Measurements from ENCODE around the gene KLHL42.
"Not testable (repeated sequence)": the region's sequence is repeated elsewhere in the genome, so short reads cannot be mapped to it uniquely, and the experiment has no call there.

The KLHL42 gene

GRCh38 chr12:27817766-27818165 is 37.7 kb downstream of the KLHL42 start:
- DNase-seq (ENCODE audit: low read depth), result no peak

- no peak for DNase-seq (ENCODE audit: low read depth)
Observed at GRCh38 chr12:27818401-27818918, 38.4 kb downstream of the KLHL42 start.

GRCh38 chr12:27820564-27820963 is 40.5 kb downstream of the KLHL42 start:
- DNase-seq (ENCODE audit: low read depth), result no peak

GRCh38 chr12:27821259-27821973 is 41.4 kb downstream of the KLHL42 start:
- DNase-seq (ENCODE audit: low read depth), result no peak

- peak; percentile 61 for DNase-seq (ENCODE audit: low read depth)
Observed at GRCh38 chr12:27822076-27822712, 42.2 kb downstream of the KLHL42 start.

- no peak for DNase-seq (ENCODE audit: low read depth)
Observed at GRCh38 chr12:27823038-27823437, 43.0 kb downstream of the KLHL42 start.

- no peak for DNase-seq (ENCODE audit: low read depth)
Observed at GRCh38 chr12:27824126-27824842, 44.3 kb downstream of the KLHL42 start.

GRCh38 chr12:27826076-27826475 is 46.0 kb downstream of the KLHL42 start:
- no peak for DNase-seq (ENCODE audit: low read depth)

- DNase-seq (ENCODE audit: low read depth), result no peak
Observed at GRCh38 chr12:27828196-27828595, 48.2 kb downstream of the KLHL42 start.

GRCh38 chr12:27838543-27839185 is 58.6 kb downstream of the KLHL42 start:
- no peak for DNase-seq (ENCODE audit: low read depth)

GRCh38 chr12:27840229-27840999 is 60.4 kb downstream of the KLHL42 start:
- DNase-seq (ENCODE audit: low read depth), result no peak

GRCh38 chr12:27841392-27841882 is 61.4 kb downstream of the KLHL42 start:
- DNase-seq (ENCODE audit: low read depth), result no peak

- DNase-seq (ENCODE audit: low read depth), result no peak
Observed at GRCh38 chr12:27843714-27844245, 63.7 kb downstream of the KLHL42 start.

- DNase-seq (ENCODE audit: low read depth), result no peak
Observed at GRCh38 chr12:27844366-27845090, 64.5 kb downstream of the KLHL42 start.

- no peak for DNase-seq (ENCODE audit: low read depth)
Observed at GRCh38 chr12:27845187-27845586, 65.2 kb downstream of the KLHL42 start.

GRCh38 chr12:27845706-27846105 is 65.7 kb downstream of the KLHL42 start:
- not testable (repeated sequence) for DNase-seq (ENCODE audit: low read depth)

GRCh38 chr12:27847293-27847692 is 67.3 kb downstream of the KLHL42 start:
- not testable (repeated sequence) for DNase-seq (ENCODE audit: low read depth)

GRCh38 chr12:27851311-27851710 is 71.3 kb downstream of the KLHL42 start:
- DNase-seq (ENCODE audit: low read depth), result no peak

- no peak for DNase-seq (ENCODE audit: low read depth)
Observed at GRCh38 chr12:27852117-27852516, 72.1 kb downstream of the KLHL42 start.

Measured in activated T-helper 9 cell treated with anti-CD3 and anti-CD28 coated beads, Interleukin-2, amount 50 U/mL, for 16 hours (primary cell).